Anterior cingulate cortex (tissue), 58 donors: ENCODE measurements around the gene SMIM29.

ENCODE experiments used
- DNase-seq, 58 donors: peaks; one replicate each; lab custom pipeline; 2025; lab: John Stamatoyannopoulos, UW

SMIM29 gene

DNA sequence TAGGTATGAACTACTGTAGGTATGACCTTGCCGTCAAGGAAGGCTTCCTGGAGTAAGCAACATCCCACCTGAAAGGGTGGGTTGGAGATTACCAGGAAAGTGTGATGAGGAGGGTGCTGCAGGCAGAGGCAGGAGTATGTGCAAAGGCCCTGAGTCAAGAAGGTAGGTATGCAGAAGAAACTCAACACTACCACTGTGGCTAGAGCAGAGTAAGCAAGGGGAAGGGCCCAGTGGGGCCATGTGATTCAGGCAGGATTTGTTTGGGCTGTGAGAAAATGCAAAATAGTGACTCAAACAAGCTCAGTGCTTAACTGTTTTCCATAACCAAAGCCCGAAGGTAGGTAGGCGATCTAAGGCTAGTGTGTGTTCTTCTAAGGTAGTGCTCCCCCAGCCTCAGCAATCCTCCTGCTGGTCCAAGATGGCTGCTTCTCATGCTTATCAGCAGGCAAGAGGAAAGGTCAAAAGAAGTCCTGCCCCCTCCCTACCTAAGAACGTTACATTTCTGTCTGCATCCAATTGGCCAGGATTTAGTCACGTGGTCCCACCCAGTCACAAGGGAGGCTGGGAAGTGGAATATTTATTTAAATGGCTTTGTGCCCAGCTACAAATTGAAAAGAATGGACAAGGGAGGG is 48.4 kb downstream of the SMIM29 start:
- DNase-seq = no peak

DNA sequence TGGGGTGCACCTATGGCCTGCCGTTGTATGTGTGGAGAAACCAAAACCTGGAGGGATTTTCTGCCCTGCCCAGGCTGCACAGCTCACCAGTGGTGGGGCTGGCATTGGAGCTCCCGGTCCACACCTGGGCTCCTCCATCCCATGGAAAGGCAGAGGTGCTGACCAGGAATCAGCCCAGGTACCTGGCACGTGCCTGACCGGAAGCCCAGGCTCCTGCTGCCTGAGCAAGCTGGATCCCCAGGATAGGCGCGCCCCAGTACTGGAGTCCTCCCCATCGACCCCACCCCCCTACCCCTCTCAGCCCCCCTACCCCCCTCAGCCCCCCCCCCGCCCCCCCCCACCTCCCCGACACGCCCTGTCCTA is 52.0 kb downstream of the SMIM29 start:
- DNase-seq = no peak
